IMR-90 (cell line): ENCODE results near the gene BAZ1A. TPM values are rescaled to one million over a fixed set of nuclear protein-coding genes. Genes with fewer than 3 reads are reported as not detected.

ENCODE experiments used
- ATAC-seq: fragments of 200-7000 bp; cut with Tn5 transposase; 2 replicates; pipeline ENCODE4 v1.9.1; 2020; ENCODE audit warnings: low read depth, mild to moderate bottlenecking, moderate library complexity
- BruUV-seq: library from RNA; stranded (reverse); fragments of 400-500 nt; replicated peaks from 2 replicates; lab custom pipeline; 2021; lab: Mats Ljungman, UMichigan
- CTCF ChIA-PET: fragments of 300-600 bp; formaldehyde crosslinking; extraction: SDS; loops from one replicate; lab custom pipeline; 2021; ENCODE audit warnings: antibody characterized with exemption; lab: Yijun Ruan, JAX
- POLR2A ChIA-PET: fragments of 300-600 bp; sonication (Branson Sonifier 250); formaldehyde crosslinking; loops from one replicate; lab custom pipeline; 2022; ENCODE audit warnings: antibody characterized with exemption; ENCODE audit not compliant: unreplicated experiment; lab: Charles Lee
- DNase-seq: peaks from one replicate; pipeline ENCODE4 v3.0.0; 2013
- H2AFZ ChIP-seq: replicated peaks from 2 replicates; pipeline ENCODE3; 2013; ENCODE audit warnings: low read length, mild to moderate bottlenecking; ENCODE audit not compliant: poor library complexity
- H2AK5ac ChIP-seq: 2 replicates; pipeline ENCODE4 v1.6.1; 2013; ENCODE audit warnings: low read depth, low read length, inconsistent platforms
- H2AK9ac ChIP-seq: replicated peaks from 2 replicates; pipeline ENCODE3; 2013; ENCODE audit warnings: mild to moderate bottlenecking, low read depth, low read length, moderate library complexity; ENCODE audit not compliant: poor library complexity
- H2BK120ac ChIP-seq: 2 replicates; pipeline ENCODE4 v1.6.1; 2013; ENCODE audit warnings: low read depth, low read length, inconsistent platforms
- H2BK15ac ChIP-seq: 3 replicates; pipeline ENCODE4 v1.6.1; 2013; ENCODE audit warnings: low read depth, low read length, inconsistent platforms
- H2BK20ac ChIP-seq: 2 replicates; pipeline ENCODE4 v1.6.1; 2013; ENCODE audit warnings: low read depth, mild to moderate bottlenecking, inconsistent platforms, low read length, moderate library complexity
- H2BK5ac ChIP-seq: 2 replicates; pipeline ENCODE4 v1.6.1; 2013; ENCODE audit warnings: mild to moderate bottlenecking, low read depth, low read length, inconsistent platforms; ENCODE audit not compliant: poor library complexity, severe bottlenecking
- H3K14ac ChIP-seq: replicated peaks from 2 replicates; pipeline ENCODE4 v1.6.1; 2013; ENCODE audit warnings: low read depth, low read length, inconsistent platforms
- H3K18ac ChIP-seq: 2 replicates; pipeline ENCODE4 v1.6.1; 2013; ENCODE audit warnings: low read depth, low read length, control low read depth
- H3K23ac ChIP-seq: 2 replicates; pipeline ENCODE4 v1.6.1; 2013; ENCODE audit warnings: low read depth, low read length, inconsistent platforms
- H3K27ac ChIP-seq: 2 replicates; pipeline ENCODE4 v1.5.1; 2013; ENCODE audit warnings: mild to moderate bottlenecking, control low read depth, low read length; ENCODE audit not compliant: insufficient read depth
- H3K27me3 ChIP-seq: 2 replicates; pipeline ENCODE4 v1.6.1; 2013; ENCODE audit warnings: low read length; ENCODE audit not compliant: control insufficient read depth, insufficient read depth
- H3K36me3 ChIP-seq: 2 replicates; pipeline ENCODE4 v1.6.1; 2013; ENCODE audit warnings: low read length, mixed read lengths; ENCODE audit not compliant: control insufficient read depth, insufficient read depth
- H3K4ac ChIP-seq: 2 replicates; pipeline ENCODE4 v1.6.1; 2013; ENCODE audit warnings: low read depth, low read length, inconsistent platforms
- H3K4me1 ChIP-seq: 2 replicates; pipeline ENCODE4 v1.6.1; 2013; ENCODE audit warnings: low read length, mixed read lengths; ENCODE audit not compliant: control insufficient read depth, insufficient read depth
- H3K4me2 ChIP-seq: 2 replicates; pipeline ENCODE4 v1.6.1; 2013; ENCODE audit warnings: low read depth, mild to moderate bottlenecking, control low read depth, low read length, moderate library complexity
- H3K4me3 ChIP-seq: 2 replicates; pipeline ENCODE4 v1.5.1; 2013; ENCODE audit warnings: low read depth, mild to moderate bottlenecking, control low read depth, low read length, moderate library complexity; ENCODE audit not compliant: insufficient read depth
- H3K56ac ChIP-seq: 2 replicates; pipeline ENCODE4 v1.6.1; 2013; ENCODE audit warnings: low read length, inconsistent platforms; ENCODE audit not compliant: insufficient read depth; ENCODE audit errors: extremely low read depth
- H3K79me1 ChIP-seq, 2 experiments: 2 replicates each; pipeline ENCODE4 v1.6.1; 2013; ENCODE audit warnings: low read length in 2 of 2, inconsistent platforms in 1 of 2, low read depth in 1 of 2
- H3K9ac ChIP-seq: 2 replicates; pipeline ENCODE4 v1.6.1; 2013; ENCODE audit warnings: low read depth, low read length, control low read depth
- H3K9me1 ChIP-seq: 2 replicates; pipeline ENCODE4 v1.6.1; 2013; ENCODE audit warnings: low read length, inconsistent platforms; ENCODE audit not compliant: insufficient read depth
- H3K9me3 ChIP-seq: 2 replicates; pipeline ENCODE4 v1.6.1; 2013; ENCODE audit warnings: low read length; ENCODE audit not compliant: control insufficient read depth, insufficient read depth
- H4K20me1 ChIP-seq: 2 replicates; pipeline ENCODE4 v1.6.1; 2013; ENCODE audit warnings: low read length, inconsistent platforms; ENCODE audit not compliant: insufficient read depth
- H4K5ac ChIP-seq: 2 replicates; pipeline ENCODE4 v1.6.1; 2013; ENCODE audit warnings: mild to moderate bottlenecking, low read depth, low read length, control low read depth
- H4K8ac ChIP-seq, 2 experiments: 2 replicates each; pipeline ENCODE4 v1.6.1; 2013; ENCODE audit warnings: low read depth in 2 of 2, low read length in 2 of 2, control low read depth in 1 of 2, inconsistent platforms in 1 of 2
- H4K91ac ChIP-seq: 2 replicates; pipeline ENCODE4 v1.6.1; 2013; ENCODE audit warnings: low read depth, low read length, inconsistent platforms; ENCODE audit not compliant: insufficient read depth
- CEBPB ChIP-seq: IDR thresholded peaks from 2 replicates; pipeline ENCODE4 v1.6.1; 2012; ENCODE audit warnings: low read depth, low read length, improper control_type of control experiment
- CHD1 ChIP-seq: IDR thresholded peaks from 2 replicates; pipeline ENCODE4 v1.6.1; 2012; ENCODE audit warnings: low read depth, low read length, improper control_type of control experiment
- MAFK ChIP-seq: IDR thresholded peaks from 2 replicates; pipeline ENCODE4 v1.6.1; 2012; ENCODE audit warnings: low read depth, low read length, improper control_type of control experiment
- USF2 ChIP-seq: fragments of 150-350 bp; IDR thresholded peaks from 2 replicates; pipeline ENCODE4 v1.6.1; 2017; ENCODE audit warnings: mild to moderate bottlenecking, antibody characterized with exemption, low read length, low read depth
- whole genome bisulfite sequencing, 2 experiments: methylation state at CpG; one replicate each; pipeline versions ENCODE4 v1.1.5 to v1.1.7; 2013; ENCODE audit warnings: missing lambda C conversion rate in 2 of 2; ENCODE audit not compliant: insufficient read length in 1 of 2; ENCODE audit errors: extremely low coverage in 2 of 2; 5-methylcytosine and 5-hydroxymethylcytosine counted together
- dilution Hi-C: fragments of 300-500 bp; cut with HindIII; formaldehyde crosslinking; loops from one replicate; pipeline ENCODE4 v1.14.3; 2018; ENCODE audit warnings: low sequenced_read_pairs; ENCODE audit not compliant: unreplicated experiment
- in situ Hi-C: fragments of 300-500 bp; cut with MboI; formaldehyde crosslinking; loops from 3 replicates; pipeline ENCODE4 v1.14.3; 2019; ENCODE audit warnings: low sequenced_read_pairs, inconsistent platforms, mixed read lengths
- intact Hi-C: fragments of 100-400 bp; cut with micrococcal nuclease; formaldehyde crosslinking; loops from 2 replicates; pipeline ENCODE4 v1.10.0; 2022
- polyA plus RNA-seq, 3 experiments: library from polyadenylated mRNA; depleted of rRNA; stranded (reverse); fragments of >200 nt; gene quantifications; 2 replicates each; pipeline ENCODE4 v1.2.3, GENCODE V29; 2012; ENCODE audit warnings: low replicate concordance in 1 of 3
- total RNA-seq: library from RNA; depleted of rRNA; stranded (reverse); fragments of >200 nt; gene quantifications from 2 replicates; pipeline ENCODE4 v1.2.3, GENCODE V29; 2012

BAZ1A gene
- total and polyA plus RNA-seq, 2 of the 4 experiments (the other 2 are of a cell fraction) = 15.3 to 23.8 TPM

- H3K4ac ChIP-seq = no peak overlapping the region
- no peak overlapping the region for H2AK9ac ChIP-seq
- in situ Hi-C loops = no loop called here
- no peak overlapping the region for H2BK15ac ChIP-seq
- H4K20me1 ChIP-seq = no peaks in the 10 kb centered on the region
- no peak overlapping the region for H2AFZ ChIP-seq
- H3K27me3 ChIP-seq = no peaks in the 10 kb centered on the region
- H3K56ac ChIP-seq = no peak overlapping the region
- H4K91ac ChIP-seq = no peak overlapping the region
- no peak overlapping the region for H3K4me3 ChIP-seq
- peaks cover 5% of the 10 kb centered on the region for H3K4me1 ChIP-seq
- H3K4me2 ChIP-seq = no peak overlapping the region; the same call in 1 of the 2 replicates
- H3K18ac ChIP-seq = peak overlapping the region; percentile 49; the same call in 1 of the 2 replicates
- DNase-seq = no peak
- H2BK120ac ChIP-seq = no peak overlapping the region
- H2AK5ac ChIP-seq = no peak overlapping the region
- H4K8ac ChIP-seq = 0 out of 4 replicates have a peak overlapping the region, but pooled peaks of 1 of the 2 experiments have one; percentile 19
- H3K9me1 ChIP-seq = peaks cover 5% of the 10 kb centered on the region; the same call in 1 of the 2 replicates
- 0 out of 2 replicates have a peak overlapping the region, but pooled peaks have one; percentile 34 for H3K14ac ChIP-seq
- WGBS, 2 experiments = no CpG with 5 or more reads among the region's 1 CpG
- H4K5ac ChIP-seq = no peak overlapping the region; the same call in 1 of the 2 replicates
- peaks cover 10 to 15% of the 10 kb centered on the region in 2 experiments for H3K79me1 ChIP-seq
- H2BK20ac ChIP-seq = no peak overlapping the region
- no peaks in the 10 kb centered on the region for H3K9me3 ChIP-seq
- peak; percentile 35; the same call in 1 of the 2 replicates for ATAC-seq
- intact Hi-C loops = no loop called here
- TF ChIP-seq CEBPB = no peak
- TF ChIP-seq MAFK = no peak
- no peak for TF ChIP-seq CHD1
- TF ChIP-seq USF2 = peak; percentile 20; the same call in 1 of the 2 replicates
- peak overlapping the region; percentile 54; the same call in 1 of the 2 replicates for H3K23ac ChIP-seq
- H3K27ac ChIP-seq = peak overlapping the region; percentile 44; the same call in 1 of the 2 replicates
- CTCF ChIA-PET = no interaction called here
- dilution Hi-C loops = no loop called here
- H3K9ac ChIP-seq = no peak overlapping the region
- POLR2A ChIA-PET = no interaction called here
- no peak overlapping the region for H2BK5ac ChIP-seq
- BruUV-seq = no TSS peak
- H3K36me3 ChIP-seq = peaks cover 7% of the 10 kb centered on the region
Measured at GRCh38 chr14:34770901-34771300, 104.3 kb downstream of the BAZ1A start.
